ENCODE measurements around the gene KCNS1.

KCNS1 gene

DNA sequence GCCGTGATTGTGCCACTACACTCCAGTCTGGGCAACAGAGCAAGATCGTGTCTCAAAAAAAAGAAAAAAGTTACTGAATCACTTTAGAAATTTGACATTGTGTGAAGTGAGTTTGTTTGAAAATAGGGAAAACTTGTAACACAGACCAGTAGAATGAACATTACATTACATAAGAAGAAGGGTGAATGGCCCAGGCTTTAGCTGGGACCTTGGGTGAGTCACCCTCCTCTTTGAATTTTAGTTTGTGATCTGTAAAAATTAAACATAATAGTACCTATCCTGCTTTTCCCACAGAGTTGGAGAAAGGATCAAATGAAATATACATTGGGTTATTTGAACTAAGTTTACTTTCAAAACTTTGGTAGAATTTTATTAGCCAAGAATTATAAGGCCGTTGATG is 56.3 kb downstream of the KCNS1 start:
- DNase-seq = no peak

DNA sequence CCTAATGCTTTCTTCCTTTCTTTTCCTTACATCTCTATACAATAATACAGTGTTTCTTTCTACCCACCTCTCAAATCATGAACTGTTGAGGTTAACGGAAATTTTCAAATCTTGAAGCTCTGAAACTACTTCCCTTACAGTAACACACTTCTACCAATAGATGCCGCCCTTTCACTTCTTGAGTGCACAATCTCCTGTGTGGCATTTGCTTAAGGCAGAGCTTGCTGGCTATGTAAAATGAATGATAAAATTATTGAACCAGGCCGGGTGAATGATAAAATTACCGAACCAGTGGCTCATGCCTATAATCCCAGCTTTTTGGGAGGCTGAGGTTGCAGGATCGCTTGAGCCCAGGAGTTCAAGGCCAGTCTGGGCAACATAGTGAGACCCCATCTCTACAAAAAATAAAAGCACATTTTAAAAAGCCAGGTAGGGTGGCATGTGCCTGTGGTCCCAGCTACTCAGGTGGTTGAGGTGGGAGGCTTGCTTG is 56.8 kb downstream of the KCNS1 start:
- DNase-seq = peak; percentile 75

DNA sequence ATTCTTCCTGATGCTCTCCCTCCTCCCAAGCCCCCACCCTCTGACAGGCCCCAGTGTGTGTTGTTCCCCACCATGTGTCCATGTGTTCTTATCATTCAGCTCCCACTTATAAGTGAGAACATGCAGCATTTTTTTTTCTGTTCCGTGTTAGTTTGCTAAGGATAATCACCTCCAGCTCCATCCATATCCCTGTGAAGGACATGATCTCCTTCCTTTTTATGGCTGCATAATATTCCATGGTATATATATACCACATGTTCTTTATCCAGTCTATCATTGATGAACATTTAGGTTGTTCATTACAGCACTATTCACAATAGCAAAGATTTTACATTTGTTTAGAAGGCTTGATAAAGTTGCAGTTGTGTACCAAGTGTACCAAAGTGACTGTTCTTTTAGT is 57.9 kb downstream of the KCNS1 start:
- DNase-seq = no peak
